SHP77 treated with DMSO at 0.1 percent for 48 hours (cell line): Measurements from ENCODE around the gene SYNE1.

ENCODE experiments used
- DNase-seq: peaks from one replicate; lab custom pipeline; 2025; lab: John Stamatoyannopoulos, UW

Gene SYNE1

DNA sequence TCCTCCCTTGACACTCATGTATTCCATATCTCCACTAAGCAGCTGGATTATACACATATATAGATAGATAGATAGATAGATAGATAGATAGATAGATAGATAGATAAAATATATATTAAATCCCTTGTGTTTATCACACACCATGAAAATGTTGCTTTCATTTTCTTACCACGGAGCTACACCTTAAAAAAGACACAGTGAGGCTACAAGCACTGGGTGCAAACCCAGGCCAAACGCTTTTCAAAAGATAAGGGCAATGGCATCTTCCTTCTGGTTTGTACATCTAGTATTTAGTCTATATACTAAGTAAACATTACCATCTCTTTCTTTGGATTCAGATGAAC is 452.6 kb downstream of the SYNE1 start:
- no peak for DNase-seq

DNA sequence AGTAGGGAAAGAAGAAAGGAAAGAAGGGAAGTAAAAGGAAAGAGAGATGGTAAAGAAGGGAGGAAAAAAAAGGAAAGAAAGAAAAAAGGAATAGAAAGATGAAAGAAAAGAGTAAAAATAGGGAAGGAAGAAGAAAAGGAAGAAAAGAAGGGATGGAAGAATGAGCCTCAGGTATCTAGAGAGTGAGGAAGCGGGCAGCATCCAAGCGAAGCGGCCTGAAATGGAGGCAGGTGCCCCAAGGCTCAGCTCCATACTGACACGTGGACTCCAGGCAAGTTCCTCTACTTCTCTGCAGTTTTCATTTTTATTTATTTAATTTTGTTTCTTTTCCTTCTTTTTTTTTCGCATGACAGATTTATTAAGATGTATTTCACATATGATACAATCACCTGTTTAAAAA is 456.6 kb downstream of the SYNE1 start:
- no peak for DNase-seq

DNA sequence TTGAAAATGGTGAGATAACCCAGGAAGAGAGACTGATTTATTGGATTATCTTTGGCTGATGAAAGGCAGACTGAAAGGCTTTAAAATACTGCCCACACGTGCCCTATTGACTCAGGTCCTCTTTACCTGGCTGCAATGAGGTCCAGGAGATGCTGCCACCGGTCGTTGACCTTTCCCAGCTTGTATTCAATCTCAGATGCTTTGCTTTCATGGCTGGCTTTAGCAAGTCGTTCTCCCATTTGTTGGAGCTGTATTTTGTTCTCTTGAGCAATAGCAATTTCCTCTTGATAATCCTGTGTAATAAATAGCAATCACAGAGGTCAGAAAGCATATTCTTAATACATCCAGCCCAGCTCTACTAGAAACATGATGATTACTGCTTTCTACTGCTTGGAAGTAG is 460.9 kb downstream of the SYNE1 start:
- DNase-seq = no peak

- no peak for DNase-seq
Observed at GRCh38 chr6:152173957-152174356, 463.2 kb downstream of the SYNE1 start.

- DNase-seq = no peak
Observed at GRCh38 chr6:152173321-152173720, 463.8 kb downstream of the SYNE1 start.

- no peak for DNase-seq
Observed at GRCh38 chr6:152170702-152171667, 466.2 kb downstream of the SYNE1 start.

DNA sequence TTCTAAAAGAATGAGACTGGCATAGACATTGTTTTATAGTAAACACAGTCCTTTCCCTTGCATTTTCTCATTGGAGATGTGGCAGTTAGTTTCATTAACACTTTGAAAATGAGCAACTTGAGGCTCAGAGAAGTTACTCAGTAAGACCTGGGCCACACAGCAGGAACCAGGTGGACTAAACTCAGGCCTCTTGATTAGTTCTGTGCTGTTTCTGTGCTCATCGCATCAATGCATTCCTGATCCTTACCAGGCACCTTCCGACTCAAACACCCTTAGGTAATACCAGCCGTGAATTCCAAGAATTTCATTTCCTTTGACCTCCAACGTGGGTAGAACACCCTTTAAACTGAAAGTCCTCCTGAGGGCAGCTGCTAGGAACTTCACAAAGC is 466.9 kb downstream of the SYNE1 start:
- DNase-seq = no peak

DNA sequence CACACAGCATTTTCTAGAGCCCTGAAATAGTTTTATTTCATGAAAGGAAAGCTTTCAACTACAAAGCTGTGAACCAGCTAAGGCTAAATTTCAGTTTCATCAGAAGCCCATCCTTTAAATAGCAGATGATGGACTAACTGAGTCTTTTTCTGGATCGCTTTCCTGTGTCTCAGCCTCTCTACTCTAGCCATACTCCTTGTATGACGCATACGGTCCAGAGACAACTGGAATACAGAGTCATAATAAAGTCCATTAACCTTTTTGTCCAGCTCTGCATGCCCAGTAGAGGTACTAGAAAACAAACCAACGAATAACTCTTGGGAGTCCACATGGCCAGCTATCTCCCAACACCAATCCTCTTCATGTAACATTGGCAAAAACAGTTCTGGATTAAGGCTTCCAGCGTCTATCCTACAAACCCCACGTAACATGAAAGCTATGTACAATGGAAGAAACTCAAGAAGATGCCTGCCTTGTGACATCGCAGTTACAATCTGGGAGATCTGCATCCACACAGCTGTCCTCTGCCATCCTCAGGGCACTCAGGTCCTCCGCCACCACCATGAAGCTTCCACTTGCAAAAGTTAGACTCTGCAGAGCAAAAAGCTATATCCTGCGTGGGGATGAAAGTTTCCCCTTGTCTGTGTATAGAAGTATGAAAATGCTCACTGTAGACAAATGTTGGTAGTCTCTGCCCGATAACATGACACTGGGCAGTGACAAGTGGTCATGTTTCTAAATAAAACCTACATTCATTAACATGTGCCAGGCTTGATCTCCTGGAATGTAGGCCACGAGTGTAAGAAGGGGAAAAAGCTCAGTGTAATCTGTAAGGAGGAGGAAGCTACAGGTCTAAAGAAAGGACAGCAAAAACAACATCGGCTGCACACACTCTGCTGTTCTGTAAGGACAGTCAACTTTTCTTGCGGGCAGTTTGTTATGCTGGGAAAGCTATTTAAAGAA is 469.2 kb downstream of the SYNE1 start:
- DNase-seq = no peak

GRCh38 chr6:152166897-152167296 is 470.3 kb downstream of the SYNE1 start:
- DNase-seq = no peak

DNA sequence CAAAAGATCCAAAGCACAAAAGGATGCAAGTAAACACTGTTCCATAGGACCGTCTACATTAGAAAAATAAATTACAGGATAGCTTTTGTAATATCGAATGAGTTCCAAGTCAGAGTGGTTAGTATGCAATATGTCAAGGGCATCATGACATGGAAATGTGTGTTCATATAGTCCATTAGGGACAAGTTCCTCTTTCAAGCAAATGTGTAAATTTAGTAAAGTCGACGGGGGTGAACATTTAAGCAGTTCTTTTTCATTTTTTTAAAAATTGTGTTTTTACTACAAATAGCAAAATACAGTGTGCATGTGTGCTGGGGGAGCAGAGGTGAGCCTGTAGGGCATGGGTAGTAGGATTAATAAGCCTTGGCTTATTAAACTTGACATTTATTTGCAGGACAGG is 470.7 kb downstream of the SYNE1 start:
- DNase-seq = no peak

GRCh38 chr6:152164957-152165356 is 472.2 kb downstream of the SYNE1 start:
- DNase-seq = no peak

GRCh38 chr6:152161501-152161900 is 475.7 kb downstream of the SYNE1 start:
- no peak for DNase-seq

GRCh38 chr6:152160346-152160745 is 476.8 kb downstream of the SYNE1 start:
- DNase-seq = no peak

- DNase-seq = no peak
Observed at GRCh38 chr6:152155792-152156191, 481.4 kb downstream of the SYNE1 start.

- DNase-seq = no peak
Observed at GRCh38 chr6:152154559-152155356, 482.4 kb downstream of the SYNE1 start.

DNA sequence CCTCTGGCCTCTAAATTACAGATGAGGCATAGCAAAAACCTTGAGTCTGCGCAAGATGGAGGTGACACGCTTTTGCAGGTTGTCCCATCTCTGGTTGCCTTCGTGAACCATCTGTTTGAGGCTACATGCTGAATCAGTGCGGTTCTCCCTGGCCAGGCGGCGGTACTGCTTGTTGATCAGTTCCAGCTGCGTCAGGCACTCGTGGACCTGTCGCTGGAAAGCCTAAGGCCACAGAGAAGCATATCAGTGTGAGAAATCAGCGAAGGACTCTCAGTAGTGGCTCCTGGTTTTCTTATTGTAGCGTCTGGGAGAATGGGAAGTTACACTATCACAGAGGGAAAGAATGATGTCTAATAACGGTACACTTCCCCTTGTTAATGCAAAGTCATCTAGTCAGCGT is 485.2 kb downstream of the SYNE1 start:
- DNase-seq = no peak

- no peak for DNase-seq
Observed at GRCh38 chr6:152150196-152150595, 487.0 kb downstream of the SYNE1 start.

- no peak for DNase-seq
Observed at GRCh38 chr6:152148412-152148811, 488.8 kb downstream of the SYNE1 start.

GRCh38 chr6:152147269-152147668 is 489.9 kb downstream of the SYNE1 start:
- DNase-seq = no peak

DNA sequence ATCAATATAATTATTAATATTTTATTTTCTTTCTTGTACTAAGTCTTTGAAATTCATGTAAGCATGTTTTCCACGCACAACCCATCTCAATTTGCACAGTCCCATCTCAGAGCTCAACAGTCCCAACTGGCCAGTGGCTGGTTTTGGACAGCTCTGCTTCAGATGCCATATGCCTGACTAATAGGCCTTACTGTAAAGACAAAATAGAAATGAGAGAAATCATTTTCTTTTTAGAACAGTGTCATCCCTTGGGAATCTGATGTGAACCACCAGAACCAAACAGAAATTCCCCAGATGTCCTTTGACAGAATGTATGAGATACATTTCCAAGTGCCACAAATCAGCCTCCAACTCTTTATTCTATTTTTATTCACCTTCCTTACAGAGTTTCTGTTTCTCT is 490.8 kb downstream of the SYNE1 start:
- DNase-seq = no peak

- DNase-seq = no peak
Observed at GRCh38 chr6:152143359-152143758, 493.8 kb downstream of the SYNE1 start.

- DNase-seq = no peak
Observed at GRCh38 chr6:152142105-152142504, 495.1 kb downstream of the SYNE1 start.
